HEK293 (cell line): ENCODE results near the gene PKMYT1.

ENCODE experiments used
- CTCF ChIA-PET: fragments of 350-600 bp; formaldehyde crosslinking; extraction: SDS; loops from one replicate; lab custom pipeline; 2021; ENCODE audit warnings: antibody characterized with exemption; lab: Yijun Ruan, JAX
- POLR2A ChIA-PET: fragments of 300-600 bp; formaldehyde crosslinking; extraction: SDS; loops from one replicate; lab custom pipeline; 2020; ENCODE audit warnings: antibody characterized with exemption, inconsistent platforms; lab: Yijun Ruan, JAX
- H3K27ac ChIP-seq: fragments of 200-500 bp; sonication (Bioruptor generic); 2 replicates; pipeline ENCODE4 v1.5.1; 2014; ENCODE audit warnings: low read depth, low read length, control low read depth, inconsistent platforms; ENCODE audit errors: extremely low read depth
- H3K36me3 ChIP-seq, 2 experiments: fragments of 200-500 bp in 1 of 2; sonication (Bioruptor generic) in 1 of 2; 1 replicate in 1 of 2; 2 replicates in 1 of 2; pipeline ENCODE4 v1.5.1; 2014 to 2017; ENCODE audit warnings: inconsistent platforms in 2 of 2, low read length in 2 of 2; ENCODE audit not compliant: control insufficient read depth in 2 of 2, insufficient read depth in 1 of 2
- H3K4me1 ChIP-seq: fragments of 200-500 bp; sonication (Bioruptor generic); 2 replicates; pipeline ENCODE4 v1.5.1; 2014; ENCODE audit warnings: mild to moderate bottlenecking, low read length, inconsistent platforms; ENCODE audit not compliant: control insufficient read depth, insufficient read depth
- H3K4me3 ChIP-seq: 2 replicates; pipeline ENCODE4 v1.5.1; 2011; ENCODE audit warnings: low read depth, mild to moderate bottlenecking, control low read depth, low read length, moderate library complexity
- H3K9me3 ChIP-seq: fragments of 200-500 bp; sonication (Bioruptor generic); 2 replicates; pipeline ENCODE4 v1.5.1; 2014; ENCODE audit warnings: low read depth, low read length, inconsistent platforms; ENCODE audit not compliant: control insufficient read depth, insufficient read depth
- CTCF ChIP-seq: fragments of 450-650 bp; formaldehyde crosslinking; IDR thresholded peaks from 2 replicates; pipeline ENCODE4 v1.5.1; 2016; ENCODE audit warnings: missing biosample characterization, missing genetic modification characterization
- GLIS2 ChIP-seq: fragments of 450-650 bp; formaldehyde crosslinking; IDR thresholded peaks from 2 replicates; pipeline ENCODE4 v1.5.1; 2016; ENCODE audit warnings: missing biosample characterization, missing genetic modification characterization
- HOXC10 ChIP-seq: sonication (generic); formaldehyde crosslinking; IDR thresholded peaks from 2 replicates; pipeline ENCODE4 v1.8.1; 2023; ENCODE audit warnings: mild to moderate bottlenecking, missing genetic modification reagents
- MEIS1 ChIP-seq: sonication (generic); formaldehyde crosslinking; IDR thresholded peaks from 2 replicates; pipeline ENCODE4 v1.8.1; 2022; ENCODE audit warnings: missing genetic modification reagents, mild to moderate bottlenecking, borderline replicate concordance
- PATZ1 ChIP-seq: fragments of 450-650 bp; formaldehyde crosslinking; IDR thresholded peaks from 2 replicates; pipeline ENCODE4 v1.5.1; 2016; ENCODE audit warnings: missing biosample characterization, missing genetic modification characterization
- PRDM6 ChIP-seq: fragments of 450-650 bp; formaldehyde crosslinking; IDR thresholded peaks from 2 replicates; pipeline ENCODE4 v1.5.1; 2017; ENCODE audit warnings: missing biosample characterization, missing genetic modification characterization
- SALL2 ChIP-seq: fragments of 450-650 bp; formaldehyde crosslinking; IDR thresholded peaks from 2 replicates; pipeline ENCODE4 v1.5.0; 2017; ENCODE audit warnings: missing biosample characterization, mild to moderate bottlenecking, missing genetic modification characterization, borderline replicate concordance
- ZBTB44 ChIP-seq: fragments of 450-650 bp; IDR thresholded peaks from 2 replicates; pipeline ENCODE4 v1.5.1; 2018; ENCODE audit warnings: missing biosample characterization, mild to moderate bottlenecking, missing genetic modification characterization
- ZFHX2 ChIP-seq: fragments of 450-650 bp; formaldehyde crosslinking; conservative IDR thresholded peaks from 2 replicates; pipeline ENCODE4 v1.5.1; 2016; ENCODE audit warnings: missing biosample characterization, missing genetic modification characterization
- ZFP3 ChIP-seq: fragments of 450-650 bp; formaldehyde crosslinking; IDR thresholded peaks from 2 replicates; pipeline ENCODE4 v1.5.1; 2016; ENCODE audit warnings: low read depth, missing biosample characterization, missing genetic modification characterization
- ZNF146 ChIP-seq: fragments of 450-650 bp; formaldehyde crosslinking; IDR thresholded peaks from 2 replicates; pipeline ENCODE4 v1.5.1; 2016; ENCODE audit warnings: missing biosample characterization, missing genetic modification characterization
- ZNF16 ChIP-seq: fragments of 450-650 bp; formaldehyde crosslinking; IDR thresholded peaks from 2 replicates; pipeline ENCODE4 v1.5.1; 2016; ENCODE audit warnings: low read depth, missing biosample characterization, missing genetic modification characterization
- ZNF175 ChIP-seq: fragments of 450-650 bp; formaldehyde crosslinking; IDR thresholded peaks from 2 replicates; pipeline ENCODE4 v1.5.1; 2016; ENCODE audit warnings: missing biosample characterization, missing genetic modification characterization
- ZNF202 ChIP-seq: fragments of 450-650 bp; formaldehyde crosslinking; IDR thresholded peaks from 2 replicates; pipeline ENCODE4 v1.5.1; 2016; ENCODE audit warnings: missing biosample characterization, missing genetic modification characterization, borderline replicate concordance
- ZNF239 ChIP-seq: fragments of 450-650 bp; formaldehyde crosslinking; IDR thresholded peaks from 2 replicates; pipeline ENCODE4 v1.5.1; 2016; ENCODE audit warnings: missing biosample characterization, missing genetic modification characterization
- ZNF335 ChIP-seq: fragments of 450-650 bp; formaldehyde crosslinking; conservative IDR thresholded peaks from 2 replicates; pipeline ENCODE4 v1.5.1; 2016; ENCODE audit warnings: missing biosample characterization, missing genetic modification characterization
- ZNF488 ChIP-seq: fragments of 450-650 bp; formaldehyde crosslinking; IDR thresholded peaks from 2 replicates; pipeline ENCODE4 v1.5.1; 2016; ENCODE audit warnings: missing biosample characterization, missing genetic modification characterization
- ZNF530 ChIP-seq: fragments of 450-650 bp; formaldehyde crosslinking; IDR thresholded peaks from 2 replicates; pipeline ENCODE4 v1.5.1; 2016; ENCODE audit warnings: low read depth, missing biosample characterization, missing genetic modification characterization
- ZNF548 ChIP-seq: fragments of 450-650 bp; formaldehyde crosslinking; IDR thresholded peaks from 2 replicates; pipeline ENCODE4 v1.5.1; 2016; ENCODE audit warnings: missing biosample characterization, missing genetic modification characterization
- ZNF610 ChIP-seq: fragments of 450-650 bp; formaldehyde crosslinking; IDR thresholded peaks from 2 replicates; pipeline ENCODE4 v1.5.1; 2016; ENCODE audit warnings: missing biosample characterization, missing genetic modification characterization, borderline replicate concordance
- ZNF624 ChIP-seq: fragments of 450-650 bp; formaldehyde crosslinking; IDR thresholded peaks from 2 replicates; pipeline ENCODE4 v1.5.1; 2017; ENCODE audit warnings: missing biosample characterization, missing genetic modification characterization
- ZNF768 ChIP-seq: fragments of 450-650 bp; formaldehyde crosslinking; IDR thresholded peaks from 2 replicates; pipeline ENCODE4 v1.5.1; 2018; ENCODE audit warnings: missing biosample characterization, mild to moderate bottlenecking, missing genetic modification characterization
- ZNF837 ChIP-seq: fragments of 450-650 bp; formaldehyde crosslinking; IDR thresholded peaks from 2 replicates; pipeline ENCODE4 v1.5.1; 2016; ENCODE audit warnings: missing biosample characterization, missing genetic modification characterization
- TF ChIP-seq, protein P1 (sequence below): IDR thresholded peaks from 2 replicates; pipeline ENCODE4 v1.6.1; 2011; ENCODE audit warnings: mild to moderate bottlenecking, low read depth, low read length, borderline replicate concordance

Gene PKMYT1

DNA sequence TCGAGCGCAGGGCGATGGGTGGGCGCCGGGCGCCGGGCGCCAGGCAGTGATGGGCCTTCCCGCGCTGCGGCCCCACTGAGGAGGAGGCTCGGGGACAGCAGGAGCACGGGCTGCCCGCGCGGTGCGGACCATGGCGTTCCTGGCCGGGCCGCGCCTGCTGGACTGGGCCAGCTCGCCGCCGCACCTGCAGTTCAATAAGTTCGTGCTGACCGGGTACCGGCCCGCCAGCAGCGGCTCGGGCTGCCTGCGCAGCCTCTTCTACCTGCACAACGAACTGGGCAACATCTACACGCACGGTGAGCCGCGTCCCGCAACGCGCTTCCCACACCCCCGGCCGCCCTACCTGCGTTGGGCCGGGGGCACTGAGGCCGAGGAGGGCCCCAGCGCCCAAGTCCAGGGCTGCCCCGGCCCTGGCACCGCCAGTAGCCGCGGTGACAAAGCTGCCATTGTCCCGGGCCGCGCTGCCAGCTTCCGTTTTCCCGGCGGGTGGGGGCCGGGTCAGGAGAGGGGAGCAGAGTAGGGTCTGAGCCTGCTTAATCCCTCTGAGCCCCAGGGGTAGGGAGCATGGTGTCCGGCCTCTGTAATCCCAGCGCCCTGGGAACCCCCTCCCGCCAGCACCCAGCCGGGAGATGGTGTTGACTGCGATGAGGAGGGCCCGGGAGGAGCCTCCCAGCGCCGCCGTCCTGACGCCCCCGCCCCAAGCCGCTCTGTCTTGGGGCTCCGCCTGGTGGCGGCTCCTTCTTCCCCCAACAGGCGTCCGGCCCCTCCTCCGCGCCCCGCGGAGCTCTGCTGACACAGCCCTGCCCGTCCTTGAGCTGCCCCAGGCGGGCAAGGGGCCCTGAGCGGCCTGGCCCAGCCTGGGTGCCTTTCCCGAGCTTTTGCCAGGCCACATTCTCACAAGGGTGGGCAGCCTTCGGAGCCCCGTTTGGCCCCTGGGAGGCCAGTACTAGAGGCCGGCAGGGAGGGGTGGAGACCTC is 10.4 kb downstream of the PKMYT1 start (continued):
- TF ChIP-seq ZNF768 (tag by site-specific recombination) (no peak), HOXC10 (no peak), PATZ1 (tag by site-specific recombination) (peak; percentile 98), GLIS2 (peak; percentile 92), CTCF (tag by site-specific recombination) (peak; percentile 91), ZNF16 (tag by site-specific recombination) (no peak), ZNF146 (tag by site-specific recombination) (no peak; the same call in none of the 2 replicates), ZNF548 (tag by site-specific recombination) (no peak), ZNF624 (tag by site-specific recombination) (no peak)

DNA sequence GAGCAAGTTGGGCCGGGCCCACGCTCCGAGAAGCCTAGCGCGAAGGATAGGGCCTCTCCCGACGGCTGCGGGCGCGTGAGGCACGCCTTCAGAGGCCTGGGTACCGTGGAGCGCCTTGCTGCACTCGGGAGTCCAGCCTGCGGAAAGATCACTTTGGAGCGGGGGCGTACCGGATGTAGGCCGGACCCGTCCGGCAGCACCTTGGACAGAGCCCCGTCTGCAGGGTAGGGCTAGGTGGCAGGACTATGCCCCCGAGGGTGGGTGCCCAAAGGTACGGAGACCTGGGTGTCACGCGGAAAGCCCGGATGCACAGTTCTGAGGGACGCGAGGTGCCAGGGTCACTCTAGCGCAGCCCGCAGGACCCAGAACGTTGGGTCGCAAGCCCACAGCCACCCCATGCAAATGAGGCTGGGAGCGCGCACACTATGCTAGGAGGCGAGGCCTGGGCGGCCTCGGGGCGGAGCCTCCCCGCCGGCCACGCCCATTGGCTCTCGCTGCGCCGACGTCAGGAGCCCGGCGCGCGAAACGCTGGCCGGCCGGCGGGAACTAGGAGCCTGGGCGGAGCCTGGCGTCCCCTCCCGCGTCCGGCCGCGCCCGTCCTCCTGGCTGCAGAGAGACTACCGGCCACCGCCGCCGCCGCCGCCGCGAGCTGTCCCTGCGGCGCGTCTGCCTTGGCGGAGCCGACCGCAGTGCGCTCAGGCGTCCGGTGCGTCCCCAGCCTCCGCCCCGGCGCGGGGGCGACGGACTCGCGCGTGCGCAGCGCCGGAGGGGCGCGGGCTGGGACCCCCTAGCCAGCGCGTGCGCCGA is 11.3 kb downstream of the PKMYT1 start, which contains the start of gene PAQR4:
Gene PAQR4 (plus strand): TSS at position 611 of the 807 bp plus-strand sequence. CDS start 327 bp downstream, outside the sequence.
- Histone ChIP-seq H3K4me3 (peak within 1 kb of the TSS; percentile 74), H3K27ac (peak within 1 kb of the TSS; percentile 80), H3K4me1 (peaks cover 12% of the 10 kb centered on the region), H3K9me3 (no peaks in the 10 kb centered on the region), H3K36me3 (peaks cover 0 to 31% of the 10 kb centered on the region in 2 experiments; a peak in 1 of 3 replicates)
- ChIA-PET POLR2A (interaction anchor here (1.2 to 2.4 kb wide), 6 partner anchors 9 to 59 kb away, joined by 3 to 19 read pairs (median 6); partner anchors contain the start of genes PKMYT1 and TNFRSF12A), CTCF (interaction anchor here (0.6 to 2.0 kb wide), 8 partner anchors 8 to 63 kb away, joined by 3 to 12 read pairs (median 5); partner anchors contain the start of gene PKMYT1)
- TF ChIP-seq ZNF202 (no peak), SALL2 (tag by site-specific recombination) (no peak), ZNF239 (tag by site-specific recombination) (no peak), ZBTB44 (tag by site-specific recombination) (0 out of 2 replicates have a peak, but pooled peaks have one; percentile 36), ZNF175 (tag by site-specific recombination) (no peak), ZNF335 (tag by site-specific recombination) (peak; percentile 90), ZNF530 (no peak), ZNF488 (no peak), ZFHX2 (tag by site-specific recombination) (peak; percentile 91), MEIS1 (CRISPR knock-in tag) (no peak), ZFP3 (tag by site-specific recombination) (no peak), ZNF837 (tag by site-specific recombination) (no peak), ZNF610 (tag by site-specific recombination) (no peak), PRDM6 (tag by site-specific recombination) (no peak)
- TF ChIP-seq, protein P1, sequence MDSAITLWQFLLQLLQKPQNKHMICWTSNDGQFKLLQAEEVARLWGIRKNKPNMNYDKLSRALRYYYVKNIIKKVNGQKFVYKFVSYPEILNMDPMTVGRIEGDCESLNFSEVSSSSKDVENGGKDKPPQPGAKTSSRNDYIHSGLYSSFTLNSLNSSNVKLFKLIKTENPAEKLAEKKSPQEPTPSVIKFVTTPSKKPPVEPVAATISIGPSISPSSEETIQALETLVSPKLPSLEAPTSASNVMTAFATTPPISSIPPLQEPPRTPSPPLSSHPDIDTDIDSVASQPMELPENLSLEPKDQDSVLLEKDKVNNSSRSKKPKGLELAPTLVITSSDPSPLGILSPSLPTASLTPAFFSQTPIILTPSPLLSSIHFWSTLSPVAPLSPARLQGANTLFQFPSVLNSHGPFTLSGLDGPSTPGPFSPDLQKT: no peak
